Measurements from ENCODE around the gene BMS1.

DNA sequence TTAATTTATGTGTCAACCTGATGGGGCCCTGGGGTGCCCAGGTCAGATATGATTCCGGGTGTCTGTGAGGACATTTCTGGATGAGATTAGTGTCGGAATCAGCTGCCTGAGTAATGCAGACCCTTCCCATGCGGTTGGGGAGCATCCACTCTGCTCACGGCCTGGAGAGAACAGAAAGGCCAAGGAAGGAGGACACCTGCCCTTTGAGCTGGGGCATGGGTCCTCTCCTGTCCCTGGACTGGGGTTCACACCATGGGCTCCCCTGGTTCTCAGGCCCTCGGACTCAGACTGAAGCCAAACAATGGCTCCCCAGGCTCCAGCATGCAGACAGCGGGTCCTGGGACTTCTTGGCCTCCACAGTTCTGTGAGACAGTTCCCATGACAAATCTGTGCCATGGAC, 94.3 kb downstream of the BMS1 start:
- no peak for TF ChIP-seq POLR2A (IDR thresholded peaks at IDR 0.05)
- no peak for TF ChIP-seq CTCF (IDR thresholded peaks at IDR 0.05)
